ENCODE measurements around the gene INAFM1.

Gene INAFM1

DNA sequence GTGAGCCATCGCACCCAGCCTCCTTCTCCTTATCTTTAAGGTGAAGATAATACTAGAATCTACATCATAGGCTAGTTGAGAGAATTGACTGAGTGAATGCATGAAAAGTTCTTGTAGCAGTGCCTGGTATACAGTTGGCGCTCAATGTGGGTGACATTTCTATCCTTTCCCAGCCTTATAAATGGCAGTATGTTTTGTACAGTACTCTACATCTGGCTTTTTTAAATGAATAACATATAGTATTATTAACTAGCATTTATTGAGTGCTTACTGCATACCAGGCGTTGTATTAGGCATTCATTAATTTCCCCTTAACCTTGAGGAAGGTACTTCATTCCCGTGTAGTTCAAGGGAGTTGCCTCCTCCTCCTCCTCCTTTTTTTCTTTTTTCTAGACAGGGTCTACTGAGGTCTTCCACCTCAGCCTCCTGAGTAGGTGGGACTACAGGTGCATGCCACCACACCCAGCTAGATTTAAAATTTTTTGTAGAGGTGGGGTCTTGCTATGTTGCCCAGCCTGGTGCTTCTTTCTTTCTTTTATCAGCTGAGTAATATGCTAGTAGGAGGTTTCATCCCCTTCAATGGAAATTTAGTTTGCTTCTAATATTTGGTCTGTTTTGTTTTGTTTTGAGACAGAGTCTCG is 37.8 kb downstream of the INAFM1 start:
- Histone ChIP-seq H3K36me3 (ENCODE audit: control insufficient read depth in 2 of 2, insufficient read depth in 1 of 2, low read length in 2 of 2) (no peaks in the 10 kb centered on the region), H3K9me3 (ENCODE audit: control insufficient read depth, insufficient read depth, low read depth, low read length) (no peaks in the 10 kb centered on the region), H3K4me1 (ENCODE audit: control insufficient read depth, insufficient read depth, low read length) (0 out of 2 replicates have a peak, but pooled peaks cover 3% of the 10 kb centered on the region), H3K4me3 (ENCODE audit: low read depth, low read length) (no peak overlapping the region), H3K27ac (ENCODE audit: extremely low read depth, low read depth, low read length) (no peak overlapping the region)
- CTCF ChIA-PET, result interaction anchor here (1.3 kb wide), 1 partner anchor 37 kb away, joined by 6 read pairs; the partner anchor contains the start of gene DHX34
- TF ChIP-seq ZNF174 (tag by site-specific recombination; IDR thresholded peaks at IDR 0.05) (no peak), ZNF37A (tag by site-specific recombination; IDR thresholded peaks at IDR 0.05) (no peak), EGR2 (tag by site-specific recombination; IDR thresholded peaks at IDR 0.05; ENCODE audit: low read depth) (no peak), BCL11B (tag by site-specific recombination; IDR thresholded peaks at IDR 0.05; ENCODE audit: low read depth) (no peak), ZNF121 (tag by site-specific recombination; IDR thresholded peaks at IDR 0.05) (0 out of 2 replicates have a peak, but pooled peaks have one; percentile 12), IKZF3 (tag by site-specific recombination; IDR thresholded peaks at IDR 0.05) (no peak), ZNF366 (tag by site-specific recombination; conservative IDR thresholded peaks at IDR 0.05) (no peak), ZNF155 (tag by site-specific recombination; IDR thresholded peaks at IDR 0.05) (no peak), ZNF792 (tag by site-specific recombination; IDR thresholded peaks at IDR 0.05) (peak; percentile 91), ZNF175 (tag by site-specific recombination; IDR thresholded peaks at IDR 0.05) (no peak)
- TF ChIP-seq, protein P1, sequence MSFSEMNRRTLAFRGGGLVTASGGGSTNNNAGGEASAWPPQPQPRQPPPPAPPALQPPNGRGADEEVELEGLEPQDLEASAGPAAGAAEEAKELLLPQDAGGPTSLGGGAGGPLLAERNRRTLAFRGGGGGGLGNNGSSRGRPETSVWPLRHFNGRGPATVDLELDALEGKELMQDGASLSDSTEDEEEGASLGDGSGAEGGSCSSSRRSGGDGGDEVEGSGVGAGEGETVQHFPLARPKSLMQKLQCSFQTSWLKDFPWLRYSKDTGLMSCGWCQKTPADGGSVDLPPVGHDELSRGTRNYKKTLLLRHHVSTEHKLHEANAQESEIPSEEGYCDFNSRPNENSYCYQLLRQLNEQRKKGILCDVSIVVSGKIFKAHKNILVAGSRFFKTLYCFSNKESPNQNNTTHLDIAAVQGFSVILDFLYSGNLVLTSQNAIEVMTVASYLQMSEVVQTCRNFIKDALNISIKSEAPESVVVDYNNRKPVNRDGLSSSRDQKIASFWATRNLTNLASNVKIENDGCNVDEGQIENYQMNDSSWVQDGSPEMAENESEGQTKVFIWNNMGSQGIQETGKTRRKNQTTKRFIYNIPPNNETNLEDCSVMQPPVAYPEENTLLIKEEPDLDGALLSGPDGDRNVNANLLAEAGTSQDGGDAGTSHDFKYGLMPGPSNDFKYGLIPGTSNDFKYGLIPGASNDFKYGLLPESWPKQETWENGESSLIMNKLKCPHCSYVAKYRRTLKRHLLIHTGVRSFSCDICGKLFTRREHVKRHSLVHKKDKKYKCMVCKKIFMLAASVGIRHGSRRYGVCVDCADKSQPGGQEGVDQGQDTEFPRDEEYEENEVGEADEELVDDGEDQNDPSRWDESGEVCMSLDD (tag by site-specific recombination; IDR thresholded peaks at IDR 0.05), result no peak
- POLR2A ChIA-PET, result no interaction called here

DNA sequence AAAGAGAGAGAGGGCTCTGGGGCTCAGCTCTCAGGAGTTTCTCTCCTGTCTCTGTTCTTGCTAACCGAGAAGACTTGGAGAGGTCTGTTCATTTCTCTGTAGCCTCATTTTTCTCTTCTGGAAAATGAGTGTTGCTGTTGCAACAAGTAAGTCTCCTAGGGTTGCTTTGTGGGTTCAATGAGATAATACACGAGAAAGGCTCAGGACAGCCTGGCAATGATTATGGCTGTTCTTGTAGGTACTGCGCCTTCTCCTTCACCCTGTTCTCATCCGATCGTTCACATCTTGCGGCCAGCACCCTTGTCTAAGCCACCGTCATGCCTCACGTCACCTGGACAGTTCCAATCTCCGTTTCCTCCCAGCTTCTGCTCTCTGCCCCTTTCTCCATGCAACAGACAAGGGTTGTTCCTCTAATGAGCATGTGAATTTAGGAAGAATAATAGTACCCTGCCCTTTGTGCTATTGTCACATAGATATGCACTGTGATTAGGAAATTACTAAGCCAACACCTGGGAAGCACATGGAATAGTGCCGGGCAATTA is 39.1 kb downstream of the INAFM1 start:
- no peaks in the 10 kb centered on the region for H3K9me3 ChIP-seq (ENCODE audit: control insufficient read depth, insufficient read depth, low read depth, low read length)
- H3K4me1 ChIP-seq (ENCODE audit: control insufficient read depth, insufficient read depth, low read length), result 0 out of 2 replicates have a peak, but pooled peaks cover 3% of the 10 kb centered on the region
- H3K4me3 ChIP-seq (ENCODE audit: low read depth, low read length), result no peak overlapping the region
- H3K36me3 ChIP-seq (ENCODE audit: control insufficient read depth in 2 of 2, insufficient read depth in 1 of 2, low read length in 2 of 2), result no peaks in the 10 kb centered on the region
- CTCF ChIA-PET, result interaction anchor here (0.6 to 2.2 kb wide), 3 partner anchors 10 to 17 kb away, joined by 3 to 9 read pairs (median 5); no protein-coding TSS in a partner anchor
- POLR2A ChIA-PET, result no interaction called here
- H3K27ac ChIP-seq (ENCODE audit: extremely low read depth, low read depth, low read length), result no peak overlapping the region
- TF ChIP-seq ZNF610 (tag by site-specific recombination; IDR thresholded peaks at IDR 0.05; ENCODE audit: borderline replicate concordance), result no peak
- peak; percentile 59; the same call in 1 of the 2 replicates for TF ChIP-seq ZNF664 (tag by site-specific recombination; IDR thresholded peaks at IDR 0.05)

DNA sequence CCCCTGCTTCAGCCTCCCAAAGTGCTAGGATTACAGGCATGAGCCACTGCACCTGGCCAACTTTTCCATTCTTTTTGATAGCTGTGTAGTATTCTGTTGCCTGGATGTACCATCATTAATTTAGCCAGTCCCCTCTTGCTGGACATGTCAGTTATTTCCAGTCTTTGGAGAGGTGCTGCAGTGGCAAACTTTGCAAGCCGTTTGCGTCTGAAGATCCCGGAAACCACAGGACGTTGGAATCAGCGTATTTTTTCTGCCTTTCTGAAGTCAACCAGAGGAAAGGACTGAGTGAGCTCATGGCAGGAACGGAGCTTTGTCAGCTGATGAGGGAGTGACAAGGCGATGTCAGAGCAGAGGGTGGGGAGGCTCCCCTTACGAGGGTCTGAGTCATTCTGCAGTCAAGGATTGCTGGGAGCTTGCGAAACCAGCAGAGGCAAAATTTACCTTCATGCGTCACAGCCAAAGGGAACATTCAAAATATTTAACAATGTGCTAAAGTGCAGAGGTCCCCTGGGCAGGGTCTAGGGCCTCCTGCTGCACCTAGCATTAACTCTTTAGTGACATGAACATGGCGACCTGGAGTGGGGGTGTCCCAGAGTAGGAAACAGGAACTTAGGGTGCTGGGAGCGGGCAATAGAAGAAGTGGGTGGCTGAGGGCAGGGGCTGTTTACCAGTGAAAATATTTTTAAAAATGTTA is 40.6 kb downstream of the INAFM1 start:
- ChIA-PET POLR2A (interaction anchor here (0.5 to 1.6 kb wide), 5 partner anchors 26 to 95 kb away, joined by 3 to 5 read pairs (median 3); partner anchors contain the start of genes CCDC9 and DHX34), CTCF (interaction anchor here (1.3 to 2.2 kb wide), 5 partner anchors 10 to 474 kb away, joined by 4 to 19 read pairs (median 9); partner anchors contain the start of gene DHX34)
- H3K36me3 ChIP-seq (ENCODE audit: control insufficient read depth in 2 of 2, insufficient read depth in 1 of 2, low read length in 2 of 2), result no peaks in the 10 kb centered on the region
- no peak overlapping the region for H3K27ac ChIP-seq (ENCODE audit: extremely low read depth, low read depth, low read length)
- no peak overlapping the region for H3K4me3 ChIP-seq (ENCODE audit: low read depth, low read length)
- no peaks in the 10 kb centered on the region for H3K9me3 ChIP-seq (ENCODE audit: control insufficient read depth, insufficient read depth, low read depth, low read length)
- 0 out of 2 replicates have a peak, but pooled peaks cover 3% of the 10 kb centered on the region for H3K4me1 ChIP-seq (ENCODE audit: control insufficient read depth, insufficient read depth, low read length)
- TF ChIP-seq SETDB1 (IDR thresholded peaks at IDR 0.05; ENCODE audit: insufficient read length, low read length) (peak; percentile 53), BCL11A (tag by site-specific recombination; IDR thresholded peaks at IDR 0.05; ENCODE audit: low read depth) (no peak), ZNF660 (tag by site-specific recombination; IDR thresholded peaks at IDR 0.05) (peak; percentile 94), KLF7 (tag by site-specific recombination; IDR thresholded peaks at IDR 0.05; ENCODE audit: borderline replicate concordance) (no peak), WT1 (tag by site-specific recombination; IDR thresholded peaks at IDR 0.05) (peak; percentile 76), ZBTB17 (tag by site-specific recombination; IDR thresholded peaks at IDR 0.05) (peak; percentile 61), GLIS2 (tag by site-specific recombination; IDR thresholded peaks at IDR 0.05) (0 out of 2 replicates have a peak, but pooled peaks have one; percentile 31), REPIN1 (tag by site-specific recombination; IDR thresholded peaks at IDR 0.05; ENCODE audit: low read depth) (no peak), ZNF621 (tag by site-specific recombination; IDR thresholded peaks at IDR 0.05) (no peak), ZFP37 (tag by site-specific recombination; IDR thresholded peaks at IDR 0.05) (peak; percentile 43; the same call in 1 of the 2 replicates)
- TF ChIP-seq, protein P2, sequence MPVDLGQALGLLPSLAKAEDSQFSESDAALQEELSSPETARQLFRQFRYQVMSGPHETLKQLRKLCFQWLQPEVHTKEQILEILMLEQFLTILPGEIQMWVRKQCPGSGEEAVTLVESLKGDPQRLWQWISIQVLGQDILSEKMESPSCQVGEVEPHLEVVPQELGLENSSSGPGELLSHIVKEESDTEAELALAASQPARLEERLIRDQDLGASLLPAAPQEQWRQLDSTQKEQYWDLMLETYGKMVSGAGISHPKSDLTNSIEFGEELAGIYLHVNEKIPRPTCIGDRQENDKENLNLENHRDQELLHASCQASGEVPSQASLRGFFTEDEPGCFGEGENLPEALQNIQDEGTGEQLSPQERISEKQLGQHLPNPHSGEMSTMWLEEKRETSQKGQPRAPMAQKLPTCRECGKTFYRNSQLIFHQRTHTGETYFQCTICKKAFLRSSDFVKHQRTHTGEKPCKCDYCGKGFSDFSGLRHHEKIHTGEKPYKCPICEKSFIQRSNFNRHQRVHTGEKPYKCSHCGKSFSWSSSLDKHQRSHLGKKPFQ (tag by site-specific recombination; IDR thresholded peaks at IDR 0.05), result no peak
- TF ChIP-seq, protein P3, sequence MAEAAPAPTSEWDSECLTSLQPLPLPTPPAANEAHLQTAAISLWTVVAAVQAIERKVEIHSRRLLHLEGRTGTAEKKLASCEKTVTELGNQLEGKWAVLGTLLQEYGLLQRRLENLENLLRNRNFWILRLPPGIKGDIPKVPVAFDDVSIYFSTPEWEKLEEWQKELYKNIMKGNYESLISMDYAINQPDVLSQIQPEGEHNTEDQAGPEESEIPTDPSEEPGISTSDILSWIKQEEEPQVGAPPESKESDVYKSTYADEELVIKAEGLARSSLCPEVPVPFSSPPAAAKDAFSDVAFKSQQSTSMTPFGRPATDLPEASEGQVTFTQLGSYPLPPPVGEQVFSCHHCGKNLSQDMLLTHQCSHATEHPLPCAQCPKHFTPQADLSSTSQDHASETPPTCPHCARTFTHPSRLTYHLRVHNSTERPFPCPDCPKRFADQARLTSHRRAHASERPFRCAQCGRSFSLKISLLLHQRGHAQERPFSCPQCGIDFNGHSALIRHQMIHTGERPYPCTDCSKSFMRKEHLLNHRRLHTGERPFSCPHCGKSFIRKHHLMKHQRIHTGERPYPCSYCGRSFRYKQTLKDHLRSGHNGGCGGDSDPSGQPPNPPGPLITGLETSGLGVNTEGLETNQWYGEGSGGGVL (tag by site-specific recombination; IDR thresholded peaks at IDR 0.05), result peak; percentile 26; the same call in 1 of the 2 replicates
